BE2C (cell line): Measurements from ENCODE around the gene ACSM2B. TPM values are rescaled to one million over a fixed set of nuclear protein-coding genes. Genes with fewer than 3 reads are reported as not detected.
"Not testable (repeated sequence)": the region's sequence is repeated elsewhere in the genome, so short reads cannot be mapped to it uniquely, and the experiment has no call there.

Experiments used
- DNase-seq: peaks from one replicate; pipeline ENCODE4 v3.0.0-alpha.2; 2020
- H3K27me3 ChIP-seq: fragments of 250-450 bp; sonication (Bioruptor Pico); 2 replicates; pipeline ENCODE4 v1.5.1; 2020; ENCODE audit warnings: mild to moderate bottlenecking
- H3K36me3 ChIP-seq: fragments of 250-450 bp; sonication (Bioruptor Pico); 2 replicates; pipeline ENCODE4 v1.5.1; 2020; ENCODE audit warnings: mild to moderate bottlenecking
- H3K4me1 ChIP-seq: fragments of 250-450 bp; sonication (Bioruptor Pico); 2 replicates; pipeline ENCODE4 v1.5.1; 2020
- H3K4me3 ChIP-seq: 2 replicates; pipeline ENCODE4 v1.5.1; 2011; ENCODE audit warnings: low read depth, low read length
- H3K9me3 ChIP-seq: fragments of 250-450 bp; sonication (Bioruptor Pico); 2 replicates; pipeline ENCODE4 v1.5.1; 2020
- CTCF ChIP-seq: IDR thresholded peaks from 2 replicates; pipeline ENCODE4 v1.5.1; 2012; ENCODE audit warnings: mild to moderate bottlenecking, low read depth, low read length
- polyA plus RNA-seq: library from polyadenylated mRNA; unstranded; fragments of >200 nt; gene quantifications from one replicate; pipeline ENCODE4 v1.2.1, GENCODE V29; 2012; ENCODE audit warnings: low read depth, missing spikeins; ENCODE audit not compliant: insufficient read length, insufficient read depth

The ACSM2B gene, protein sequence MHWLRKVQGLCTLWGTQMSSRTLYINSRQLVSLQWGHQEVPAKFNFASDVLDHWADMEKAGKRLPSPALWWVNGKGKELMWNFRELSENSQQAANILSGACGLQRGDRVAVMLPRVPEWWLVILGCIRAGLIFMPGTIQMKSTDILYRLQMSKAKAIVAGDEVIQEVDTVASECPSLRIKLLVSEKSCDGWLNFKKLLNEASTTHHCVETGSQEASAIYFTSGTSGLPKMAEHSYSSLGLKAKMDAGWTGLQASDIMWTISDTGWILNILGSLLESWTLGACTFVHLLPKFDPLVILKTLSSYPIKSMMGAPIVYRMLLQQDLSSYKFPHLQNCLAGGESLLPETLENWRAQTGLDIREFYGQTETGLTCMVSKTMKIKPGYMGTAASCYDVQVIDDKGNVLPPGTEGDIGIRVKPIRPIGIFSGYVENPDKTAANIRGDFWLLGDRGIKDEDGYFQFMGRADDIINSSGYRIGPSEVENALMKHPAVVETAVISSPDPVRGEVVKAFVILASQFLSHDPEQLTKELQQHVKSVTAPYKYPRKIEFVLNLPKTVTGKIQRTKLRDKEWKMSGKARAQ
- polyA plus RNA-seq = not detected

DNA sequence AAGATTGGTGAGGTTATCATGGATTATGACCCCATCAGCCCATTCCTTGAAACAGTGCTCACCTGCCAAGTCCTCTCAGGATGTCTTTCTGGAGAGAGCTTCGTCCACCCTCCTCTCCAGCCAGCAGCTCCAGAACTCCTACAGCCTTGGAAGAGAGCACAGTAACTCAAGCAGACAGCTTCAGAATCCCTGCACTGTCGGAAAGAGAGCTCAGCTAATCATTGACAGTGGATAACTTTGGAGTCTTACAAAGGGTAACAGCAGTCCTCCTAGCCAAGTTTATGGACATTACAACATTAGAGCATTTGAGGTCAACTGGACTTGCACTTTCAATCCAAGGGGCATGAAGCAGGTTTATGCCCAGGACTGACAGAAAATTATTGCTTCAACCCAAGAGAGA, at the start of gene ACSM2B:
TSS of gene ACSM2B (minus strand) at position 223 of the 400 bp plus-strand sequence. CDS start 11,522 bp downstream, outside the sequence.
- not testable (repeated sequence) for H3K4me3 ChIP-seq, H3K9me3 ChIP-seq, H3K4me1 ChIP-seq, DNase-seq, H3K27me3 ChIP-seq, H3K36me3 ChIP-seq

DNA sequence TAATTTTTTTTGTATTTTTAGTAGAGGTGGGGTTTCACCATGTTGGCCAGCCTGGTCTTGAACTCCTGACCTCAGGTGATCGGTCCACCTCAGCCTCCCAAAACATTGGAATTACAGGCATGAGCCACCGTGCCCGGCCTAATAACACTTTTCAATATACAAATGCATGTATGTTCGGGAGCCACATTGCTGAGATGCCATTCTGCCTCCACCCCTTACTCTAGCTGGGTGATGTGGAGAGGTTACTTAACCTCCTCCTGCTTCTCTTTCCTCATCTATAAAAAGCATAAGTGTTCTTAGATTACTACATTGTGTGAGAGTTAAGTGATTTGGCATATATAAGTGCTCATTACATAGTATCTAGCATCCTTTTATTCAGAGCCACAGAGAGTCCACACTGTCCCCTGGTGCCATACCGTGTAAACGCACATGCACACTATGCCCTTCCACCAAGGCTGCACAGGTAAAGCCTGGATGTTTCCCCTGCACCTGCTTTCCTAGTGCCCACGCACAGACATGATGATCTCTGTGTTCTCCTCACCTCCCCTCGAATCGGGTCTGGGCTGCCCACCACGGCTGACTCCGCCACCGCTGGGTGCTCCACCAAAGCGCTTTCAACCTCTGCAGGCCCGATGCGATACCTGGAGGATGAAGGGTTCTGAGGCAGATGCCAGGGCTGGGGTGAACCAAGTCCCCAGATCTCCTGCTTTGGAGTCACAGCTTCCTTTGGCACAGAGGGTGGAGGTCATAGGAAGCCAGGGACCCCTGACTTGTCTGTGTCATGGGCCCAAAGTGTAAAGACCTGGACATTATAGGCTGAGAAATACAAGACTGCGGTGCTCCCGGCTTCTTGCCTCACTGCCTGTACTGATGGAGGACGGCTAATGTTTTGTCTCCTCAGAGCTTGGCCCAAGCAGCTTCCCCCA, 49.0 kb upstream of the ACSM2B start:
- H3K4me1 ChIP-seq = no peaks in the 10 kb centered on the region
- no peak for TF ChIP-seq CTCF
- no peaks in the 10 kb centered on the region for H3K36me3 ChIP-seq
- no peaks in the 10 kb centered on the region for H3K9me3 ChIP-seq
- no peak for DNase-seq
- H3K27me3 ChIP-seq = no peaks in the 10 kb centered on the region
- H3K4me3 ChIP-seq = no peak overlapping the region

DNA sequence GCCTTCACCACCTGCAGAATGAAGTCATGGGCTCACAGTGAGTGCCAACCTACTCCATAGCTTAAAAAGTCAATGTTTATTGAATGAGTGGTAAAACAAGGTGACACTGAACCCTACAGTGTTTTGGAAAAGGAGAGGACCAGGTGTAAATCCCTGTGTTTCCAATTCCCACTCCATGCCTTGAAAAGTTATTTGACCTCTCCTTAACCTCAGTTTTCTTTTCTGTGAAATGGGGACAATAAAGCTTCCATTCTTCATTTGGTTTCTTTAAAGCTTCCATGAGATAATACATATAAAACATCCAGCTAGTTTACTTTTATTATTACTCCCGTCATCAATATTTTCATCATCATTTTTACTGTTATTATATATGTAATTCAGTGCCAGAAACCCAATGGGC, 48.0 kb upstream of the ACSM2B start:
- H3K36me3 ChIP-seq = no peaks in the 10 kb centered on the region
- no peak for DNase-seq
- no peaks in the 10 kb centered on the region for H3K9me3 ChIP-seq
- no peak overlapping the region for H3K4me3 ChIP-seq
- TF ChIP-seq CTCF = no peak
- H3K4me1 ChIP-seq = no peaks in the 10 kb centered on the region
- H3K27me3 ChIP-seq = no peaks in the 10 kb centered on the region

DNA sequence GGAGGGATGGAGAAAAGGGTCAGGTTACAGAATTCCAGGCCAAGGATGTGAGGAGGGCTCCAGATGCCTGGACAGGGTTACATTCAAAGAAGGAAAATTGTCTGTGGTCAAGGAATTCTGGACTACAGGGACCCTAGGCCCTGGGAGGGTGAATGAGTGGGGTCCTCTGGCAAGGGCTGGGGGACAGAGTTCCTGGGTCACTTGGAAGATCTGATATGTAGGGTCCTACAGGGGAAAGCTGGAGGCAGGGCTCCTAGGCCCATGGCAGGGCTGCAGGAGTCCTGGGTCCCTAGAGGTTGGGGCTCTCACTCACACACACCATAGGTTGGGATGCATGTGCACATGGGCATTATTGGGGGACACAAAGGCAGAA, 46.3 kb upstream of the ACSM2B start:
- H3K4me1 ChIP-seq = no peaks in the 10 kb centered on the region
- DNase-seq = no peak
- no peaks in the 10 kb centered on the region for H3K27me3 ChIP-seq
- H3K36me3 ChIP-seq = no peaks in the 10 kb centered on the region
- TF ChIP-seq CTCF = no peak
- H3K4me3 ChIP-seq = no peak overlapping the region
- no peaks in the 10 kb centered on the region for H3K9me3 ChIP-seq

GRCh38 chr16:20621406-20621805, 45.2 kb upstream of the ACSM2B start:
- no peaks in the 10 kb centered on the region for H3K36me3 ChIP-seq
- no peak overlapping the region for H3K4me3 ChIP-seq
- TF ChIP-seq CTCF = no peak
- DNase-seq = no peak
- no peaks in the 10 kb centered on the region for H3K4me1 ChIP-seq
- no peaks in the 10 kb centered on the region for H3K9me3 ChIP-seq
- H3K27me3 ChIP-seq = no peaks in the 10 kb centered on the region

- Histone ChIP-seq H3K36me3 (no peaks in the 10 kb centered on the region), H3K27me3 (no peaks in the 10 kb centered on the region), H3K9me3 (no peaks in the 10 kb centered on the region), H3K4me1 (no peaks in the 10 kb centered on the region), H3K4me3 (no peak overlapping the region)
- DNase-seq = no peak
- no peak for TF ChIP-seq CTCF
These were observed 44.6 kb upstream of the ACSM2B start for GRCh38 chr16:20620770-20621169.
